Measurements from ENCODE around the gene SHISAL2A.

The SHISAL2A gene

DNA sequence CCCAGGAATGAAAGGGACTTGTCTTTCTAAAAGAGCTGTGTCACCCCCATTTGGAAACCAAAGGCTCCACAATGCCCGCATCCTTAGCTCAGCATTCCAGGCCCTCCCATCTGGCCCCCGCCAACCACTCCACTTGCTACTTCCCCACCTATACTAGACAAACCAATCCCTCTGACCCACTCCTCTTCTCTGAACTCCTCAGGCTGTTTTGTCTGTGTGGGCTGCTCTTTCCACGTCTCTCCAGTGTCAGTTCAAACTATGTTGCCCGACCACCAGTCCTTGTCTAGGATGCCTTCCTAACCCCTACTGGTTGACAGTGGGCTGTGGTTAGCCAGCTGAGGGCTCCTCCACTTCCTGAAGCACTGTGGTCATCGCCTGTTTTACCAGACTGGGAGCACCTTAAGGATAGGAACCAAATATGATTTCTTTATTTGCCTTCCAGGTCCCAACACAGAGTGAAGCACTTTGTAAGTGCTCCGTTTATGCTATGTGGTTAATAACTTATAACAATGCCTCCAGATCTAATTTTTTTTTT lies 73.2 kb downstream of the SHISAL2A start:
- DNase-seq (ENCODE audit: extremely low read depth, low read depth) = no peak
- TF ChIP-seq, protein P1, sequence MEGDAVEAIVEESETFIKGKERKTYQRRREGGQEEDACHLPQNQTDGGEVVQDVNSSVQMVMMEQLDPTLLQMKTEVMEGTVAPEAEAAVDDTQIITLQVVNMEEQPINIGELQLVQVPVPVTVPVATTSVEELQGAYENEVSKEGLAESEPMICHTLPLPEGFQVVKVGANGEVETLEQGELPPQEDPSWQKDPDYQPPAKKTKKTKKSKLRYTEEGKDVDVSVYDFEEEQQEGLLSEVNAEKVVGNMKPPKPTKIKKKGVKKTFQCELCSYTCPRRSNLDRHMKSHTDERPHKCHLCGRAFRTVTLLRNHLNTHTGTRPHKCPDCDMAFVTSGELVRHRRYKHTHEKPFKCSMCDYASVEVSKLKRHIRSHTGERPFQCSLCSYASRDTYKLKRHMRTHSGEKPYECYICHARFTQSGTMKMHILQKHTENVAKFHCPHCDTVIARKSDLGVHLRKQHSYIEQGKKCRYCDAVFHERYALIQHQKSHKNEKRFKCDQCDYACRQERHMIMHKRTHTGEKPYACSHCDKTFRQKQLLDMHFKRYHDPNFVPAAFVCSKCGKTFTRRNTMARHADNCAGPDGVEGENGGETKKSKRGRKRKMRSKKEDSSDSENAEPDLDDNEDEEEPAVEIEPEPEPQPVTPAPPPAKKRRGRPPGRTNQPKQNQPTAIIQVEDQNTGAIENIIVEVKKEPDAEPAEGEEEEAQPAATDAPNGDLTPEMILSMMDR (IDR thresholded peaks at IDR 0.05; ENCODE audit: low read depth, low read length, missing control alignments) = no peak

More for the DNA sequence above, 73.2 kb downstream of the SHISAL2A start:
- no peak overlapping the region for H3K4me3 ChIP-seq (replicated peaks; ENCODE audit: low read depth, low read length)

Measured in HFF-Myc (cell line).